ENCODE data around the gene MAPK6. TPM values are rescaled to one million over a fixed set of nuclear protein-coding genes. Genes with fewer than 3 reads are reported as not detected.

MAPK6 gene
- polyA plus RNA-seq, 1 experiment: 74.3 TPM

DNA sequence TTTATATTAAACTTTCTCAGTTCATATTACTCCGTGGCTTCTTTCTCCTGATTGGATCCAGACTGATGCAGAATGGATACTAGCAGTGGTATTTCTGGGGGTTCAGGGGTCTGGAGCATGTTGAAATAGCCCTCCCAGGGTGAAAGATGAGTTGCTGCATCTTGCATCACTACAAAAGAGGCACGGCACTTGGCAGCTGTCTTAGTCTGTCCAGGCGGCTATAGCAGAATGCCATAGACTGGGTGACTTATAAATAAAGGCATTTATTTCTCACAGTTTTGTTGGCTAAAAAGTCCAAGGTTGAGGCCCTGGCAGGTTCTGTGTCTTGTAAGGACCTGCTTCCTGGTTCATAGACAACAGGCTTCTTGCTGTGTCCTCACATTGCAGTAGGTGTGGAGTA, 94.2 kb downstream of the MAPK6 start:
- H3K27me3 ChIP-seq (ENCODE audit: control insufficient read depth, insufficient read depth, low read length): peaks cover 23% of the 10 kb centered on the region
- DNase-seq (ENCODE audit: low read depth, low spot score): no peak
- H3K27ac ChIP-seq (ENCODE audit: low read depth, low read length): no peak overlapping the region
- CTCF ChIA-PET: no interaction called here
- no peak overlapping the region for H3K4me3 ChIP-seq (ENCODE audit: low read depth, low read length)
- POLR2A ChIA-PET: no interaction called here
- H3K9me3 ChIP-seq (ENCODE audit: control insufficient read depth, insufficient read depth, low read length): no peaks in the 10 kb centered on the region; the same call in 1 of the 2 replicates
- TF ChIP-seq, protein P1, sequence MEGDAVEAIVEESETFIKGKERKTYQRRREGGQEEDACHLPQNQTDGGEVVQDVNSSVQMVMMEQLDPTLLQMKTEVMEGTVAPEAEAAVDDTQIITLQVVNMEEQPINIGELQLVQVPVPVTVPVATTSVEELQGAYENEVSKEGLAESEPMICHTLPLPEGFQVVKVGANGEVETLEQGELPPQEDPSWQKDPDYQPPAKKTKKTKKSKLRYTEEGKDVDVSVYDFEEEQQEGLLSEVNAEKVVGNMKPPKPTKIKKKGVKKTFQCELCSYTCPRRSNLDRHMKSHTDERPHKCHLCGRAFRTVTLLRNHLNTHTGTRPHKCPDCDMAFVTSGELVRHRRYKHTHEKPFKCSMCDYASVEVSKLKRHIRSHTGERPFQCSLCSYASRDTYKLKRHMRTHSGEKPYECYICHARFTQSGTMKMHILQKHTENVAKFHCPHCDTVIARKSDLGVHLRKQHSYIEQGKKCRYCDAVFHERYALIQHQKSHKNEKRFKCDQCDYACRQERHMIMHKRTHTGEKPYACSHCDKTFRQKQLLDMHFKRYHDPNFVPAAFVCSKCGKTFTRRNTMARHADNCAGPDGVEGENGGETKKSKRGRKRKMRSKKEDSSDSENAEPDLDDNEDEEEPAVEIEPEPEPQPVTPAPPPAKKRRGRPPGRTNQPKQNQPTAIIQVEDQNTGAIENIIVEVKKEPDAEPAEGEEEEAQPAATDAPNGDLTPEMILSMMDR (IDR thresholded peaks at IDR 0.05; ENCODE audit: low read depth, low read length): no peak

DNA sequence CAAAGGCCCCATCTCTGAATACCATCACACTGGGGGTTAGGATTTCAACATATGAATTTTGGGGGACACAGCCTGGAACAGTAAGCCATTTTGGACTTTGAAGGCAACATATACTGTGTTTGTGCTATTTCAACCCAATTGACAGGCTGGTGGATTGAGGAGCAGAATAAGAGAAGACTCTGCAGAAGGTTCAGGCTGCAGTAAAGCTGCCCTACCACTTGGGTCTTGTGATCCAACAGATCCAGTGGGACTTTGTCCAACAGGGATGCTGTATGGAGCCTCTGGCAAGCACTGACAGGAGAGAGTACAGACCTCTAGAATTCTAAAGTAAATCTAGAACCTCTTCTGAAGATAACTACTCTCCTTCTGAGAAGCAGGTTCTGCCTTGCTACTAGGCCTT, 94.7 kb downstream of the MAPK6 start:
- TF ChIP-seq, protein P1 (IDR thresholded peaks at IDR 0.05; ENCODE audit: low read depth, low read length): no peak
- no peak for DNase-seq (ENCODE audit: low read depth, low spot score)
- ChIA-PET POLR2A (no interaction called here), CTCF (no interaction called here)
- H3K4me3 ChIP-seq (ENCODE audit: low read depth, low read length): no peak overlapping the region
- H3K9me3 ChIP-seq (ENCODE audit: control insufficient read depth, insufficient read depth, low read length): no peaks in the 10 kb centered on the region; the same call in 1 of the 2 replicates
- H3K27ac ChIP-seq (ENCODE audit: low read depth, low read length): no peak overlapping the region
- peaks cover 23% of the 10 kb centered on the region for H3K27me3 ChIP-seq (ENCODE audit: control insufficient read depth, insufficient read depth, low read length)

DNA sequence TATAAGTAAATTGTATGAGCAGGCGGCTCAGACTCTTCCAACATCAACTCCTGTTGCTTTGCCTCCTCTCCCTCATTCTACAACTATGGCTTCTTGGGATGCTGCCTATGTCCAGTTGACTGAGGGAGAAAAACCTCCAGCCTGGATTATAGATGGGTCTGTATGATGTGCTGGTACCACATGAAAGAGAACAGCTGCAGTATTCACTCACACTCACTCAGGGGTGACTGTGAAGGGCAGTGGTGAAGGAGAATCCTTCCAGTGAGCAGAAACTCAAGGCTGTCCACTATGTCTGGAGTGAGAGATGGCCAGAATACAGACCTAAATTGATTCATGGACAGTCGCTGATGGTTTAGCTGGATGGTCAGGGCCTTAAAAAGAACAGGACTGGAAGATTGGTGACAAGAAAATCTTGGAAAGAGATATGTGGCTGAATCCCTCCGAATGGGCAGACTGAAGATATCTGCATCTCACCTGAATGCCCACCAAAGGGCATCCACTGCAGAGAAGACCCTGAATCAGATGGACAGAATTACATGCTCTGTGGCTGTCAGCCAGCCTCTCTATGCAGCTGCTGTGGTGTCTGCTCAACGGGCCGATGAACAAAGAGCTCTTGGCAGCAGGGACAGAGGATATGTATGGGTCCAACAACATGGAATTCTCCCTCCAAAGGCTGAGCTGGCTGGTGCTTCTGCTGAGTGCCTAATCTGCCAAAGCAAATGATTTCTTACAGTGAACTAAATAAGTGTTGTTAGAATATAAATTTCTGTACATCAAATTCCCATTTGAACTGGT, 95.4 kb downstream of the MAPK6 start:
- DNase-seq (ENCODE audit: low read depth, low spot score): no peak
- ChIA-PET POLR2A (interaction anchor here (1.3 kb wide), 1 partner anchor 32 kb away, joined by 7 read pairs; no protein-coding TSS in a partner anchor), CTCF (interaction anchor here (0.7 to 1.7 kb wide), 2 partner anchors 25 to 37 kb away, joined by 3 to 4 read pairs; no protein-coding TSS in a partner anchor)
- Histone ChIP-seq H3K9me3 (ENCODE audit: control insufficient read depth, insufficient read depth, low read length) (no peaks in the 10 kb centered on the region; the same call in 1 of the 2 replicates), H3K27ac (ENCODE audit: low read depth, low read length) (no peak overlapping the region), H3K27me3 (ENCODE audit: control insufficient read depth, insufficient read depth, low read length) (peaks cover 23% of the 10 kb centered on the region), H3K4me3 (ENCODE audit: low read depth, low read length) (no peak overlapping the region)
- TF ChIP-seq, protein P1 (IDR thresholded peaks at IDR 0.05; ENCODE audit: low read depth, low read length): no peak

DNA sequence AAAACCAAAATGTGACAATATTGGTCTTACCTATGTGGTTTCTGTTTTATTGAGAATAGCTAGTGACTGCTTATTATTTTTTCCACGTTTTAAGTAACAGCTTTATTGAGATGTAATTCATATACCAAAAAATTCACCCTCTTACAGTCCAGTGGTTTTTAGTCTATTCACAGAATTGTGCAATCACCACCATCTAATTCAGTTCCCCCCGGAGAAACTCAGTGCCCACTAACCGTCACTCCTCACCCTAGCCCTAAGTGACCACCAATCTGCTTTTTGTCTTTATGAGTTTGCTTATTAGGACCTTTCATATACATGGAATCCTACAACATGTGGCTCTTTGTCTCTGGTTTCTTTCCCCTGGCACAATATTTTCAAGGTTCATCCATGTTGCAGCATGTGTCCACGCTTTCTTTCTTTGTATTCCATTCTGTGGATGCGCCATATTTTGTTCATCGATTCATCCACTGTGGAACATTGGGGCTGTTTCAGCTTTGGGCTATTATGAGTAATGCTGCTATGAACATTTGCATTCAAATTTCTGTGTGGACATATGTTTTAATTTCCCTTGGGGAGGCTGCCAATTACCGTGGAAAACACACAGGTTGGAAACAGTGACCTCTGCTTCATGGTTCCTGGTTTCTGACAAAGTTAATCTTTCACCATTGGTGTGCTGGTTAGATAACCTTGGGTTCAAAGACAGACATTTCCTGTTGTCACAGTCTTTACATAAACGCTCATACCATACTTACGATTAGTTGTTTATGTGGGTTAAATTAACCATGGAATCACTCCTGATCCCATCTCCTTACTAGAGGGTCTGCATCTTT, 96.8 kb downstream of the MAPK6 start:
- no peak for DNase-seq (ENCODE audit: low read depth, low spot score)
- CTCF ChIA-PET: interaction anchor here (0.7 to 1.7 kb wide), 2 partner anchors 23 to 38 kb away, joined by 3 to 4 read pairs; no protein-coding TSS in a partner anchor
- H3K9me3 ChIP-seq (ENCODE audit: control insufficient read depth, insufficient read depth, low read length): no peaks in the 10 kb centered on the region; the same call in 1 of the 2 replicates
- no peak overlapping the region for H3K4me3 ChIP-seq (ENCODE audit: low read depth, low read length)
- H3K27me3 ChIP-seq (ENCODE audit: control insufficient read depth, insufficient read depth, low read length): peaks cover 21% of the 10 kb centered on the region
- H3K27ac ChIP-seq (ENCODE audit: low read depth, low read length): no peak overlapping the region
- POLR2A ChIA-PET: interaction anchor here (1.3 kb wide), 1 partner anchor 33 kb away, joined by 7 read pairs; no protein-coding TSS in a partner anchor
- TF ChIP-seq, protein P1 (IDR thresholded peaks at IDR 0.05; ENCODE audit: low read depth, low read length): no peak

Other genes starting within 250 kb of the MAPK6 start
- 22.7 and 29.8 TPM in 2 replicates for gene TMOD3, start 189.6 kb upstream of the MAPK6 start, polyA plus RNA-seq (2011; rRNA removed)
- 6.8 and 8.0 TPM in 2 replicates for gene LEO1, start 47.4 kb upstream of the MAPK6 start, polyA plus RNA-seq (2011; rRNA removed)
- gene BCL2L10, start 93.6 kb downstream of the MAPK6 start, polyA plus RNA-seq (2011; rRNA removed): 0.11 and 0.15 TPM in 2 replicates
- 43.6 and 43.7 TPM in 2 replicates for gene GNB5, start 172.2 kb downstream of the MAPK6 start, polyA plus RNA-seq (2011; rRNA removed)

Data from AG04450 (cell line).